Endothelial cell of umbilical vein (primary cell): ENCODE results near the gene ARHGAP10. TPM values are rescaled to one million over a fixed set of nuclear protein-coding genes. Genes with fewer than 3 reads are reported as not detected.

Experiments used
- BruUV-seq: library from RNA; stranded (reverse); fragments of 400-500 nt; replicated peaks from 2 replicates; lab custom pipeline; 2021; lab: Mats Ljungman, UMichigan
- CTCF ChIA-PET: fragments of 300-600, 350-600 bp; sonication (Branson Sonifier 250); formaldehyde crosslinking; loops from one replicate; lab custom pipeline; 2021; ENCODE audit warnings: antibody characterized with exemption, inconsistent platforms; lab: Charles Lee
- POLR2A ChIA-PET: fragments of 300-600, 350-600 bp; sonication (Branson Sonifier 250); formaldehyde crosslinking; loops from one replicate; lab custom pipeline; 2021; ENCODE audit warnings: antibody characterized with exemption, inconsistent platforms; lab: Charles Lee
- DNase-seq: peaks from one replicate; pipeline ENCODE4 v3.0.0-alpha.2; 2011; ENCODE audit warnings: low read depth, low spot score
- FAIRE-seq: peaks from 2 replicates; lab custom pipeline; 2011; peaks lifted over from hg19 to GRCh38; lab: Jason Lieb, UNC
- H2AFZ ChIP-seq: 2 replicates; pipeline ENCODE4 v1.6.0; 2012; ENCODE audit warnings: low read depth, low read length, control low read depth, inconsistent platforms
- H3K27ac ChIP-seq: 2 replicates; pipeline ENCODE4 v1.5.1; 2011; ENCODE audit warnings: low read depth, mild to moderate bottlenecking, control low read depth, low read length, moderate library complexity; ENCODE audit not compliant: insufficient read depth
- H3K27me3 ChIP-seq, 2 experiments: 2 replicates each; pipeline versions ENCODE4 v1.6.0 to v1.6.1; 2011; ENCODE audit warnings: low read length in 2 of 2, mixed read lengths in 1 of 2; ENCODE audit not compliant: control insufficient read depth in 2 of 2, insufficient read depth in 2 of 2
- H3K36me3 ChIP-seq, 2 experiments: 2 replicates in 1 of 2; 3 replicates in 1 of 2; pipeline ENCODE4 v1.5.1; 2011; ENCODE audit warnings: low read length in 2 of 2, mild to moderate bottlenecking in 1 of 2, moderate library complexity in 1 of 2; ENCODE audit not compliant: control insufficient read depth in 2 of 2, insufficient read depth in 2 of 2; ENCODE audit errors: extremely low read depth in 1 of 2
- H3K4me1 ChIP-seq: 3 replicates; pipeline ENCODE4 v1.5.1; 2011; ENCODE audit warnings: mild to moderate bottlenecking, low read length; ENCODE audit not compliant: control insufficient read depth, insufficient read depth; ENCODE audit errors: extremely low read depth
- H3K4me2 ChIP-seq: 2 replicates; pipeline ENCODE4 v1.6.1; 2011; ENCODE audit warnings: low read length, control low read depth, mixed read lengths; ENCODE audit not compliant: insufficient read depth
- H3K4me3 ChIP-seq, 3 experiments: fragments of 200-600 bp in 1 of 3; sonication (generic), shearing (Covaris generic) in 1 of 3; replicated peaks in 1 of 3; 2 replicates each; pipeline ENCODE4 v1.5.1; 2011 to 2016; ENCODE audit warnings: control low read depth in 3 of 3, low read length in 3 of 3, mild to moderate bottlenecking in 2 of 3, inconsistent platforms in 1 of 3, low read depth in 1 of 3, moderate library complexity in 1 of 3; ENCODE audit not compliant: insufficient read depth in 1 of 3
- H3K79me2 ChIP-seq: 2 replicates; pipeline ENCODE4 v1.6.0; 2012; ENCODE audit warnings: low read length, inconsistent platforms; ENCODE audit not compliant: control insufficient read depth, insufficient read depth
- H3K9ac ChIP-seq: replicated peaks from 2 replicates; pipeline ENCODE3; 2011; ENCODE audit warnings: low read length, control low read depth; ENCODE audit not compliant: insufficient read depth; ENCODE audit errors: extremely low read depth
- H3K9me1 ChIP-seq: replicated peaks from 3 replicates; pipeline ENCODE4 v1.6.0; 2011; ENCODE audit warnings: mild to moderate bottlenecking, low read length; ENCODE audit not compliant: control insufficient read depth, insufficient read depth; ENCODE audit errors: extremely low read depth
- H3K9me3 ChIP-seq: replicated peaks from 2 replicates; pipeline ENCODE4 v1.5.1; 2012; ENCODE audit warnings: low read length, inconsistent platforms; ENCODE audit not compliant: control insufficient read depth, insufficient read depth
- H4K20me1 ChIP-seq: replicated peaks from 2 replicates; pipeline ENCODE3; 2011; ENCODE audit warnings: mild to moderate bottlenecking, low read length; ENCODE audit not compliant: control insufficient read depth, insufficient read depth; ENCODE audit errors: extremely low read depth
- CTCF ChIP-seq, 2 donors: IDR thresholded peaks; 1 replicate in 1 of 2; 2 replicates in 1 of 2; pipeline ENCODE4 v1.5.1; 2011; ENCODE audit warnings: low read length in 2 of 2, mild to moderate bottlenecking in 2 of 2, moderate library complexity in 2 of 2, control low read depth in 1 of 2, inconsistent platforms in 1 of 2, low read depth in 1 of 2; ENCODE audit not compliant: insufficient read depth in 1 of 2; ENCODE audit errors: extremely low read depth in 1 of 2
- EZH2 ChIP-seq: IDR thresholded peaks from 2 replicates; pipeline ENCODE4 v1.6.1; 2012; ENCODE audit warnings: borderline replicate concordance, low read depth, mild to moderate bottlenecking, moderate library complexity, low read length, inconsistent platforms; ENCODE audit not compliant: severe bottlenecking
- FOS ChIP-seq: IDR thresholded peaks from 2 replicates; pipeline ENCODE4 v1.6.1; 2011; ENCODE audit warnings: mild to moderate bottlenecking, low read length, moderate library complexity, borderline replicate concordance; ENCODE audit not compliant: insufficient read depth
- GATA2 ChIP-seq: IDR thresholded peaks from 2 replicates; pipeline ENCODE4 v1.7.0; 2011; ENCODE audit warnings: low read depth, mild to moderate bottlenecking, moderate library complexity, mixed read lengths, low read length; ENCODE audit not compliant: insufficient read length, insufficient read depth
- JUN ChIP-seq: IDR thresholded peaks from 2 replicates; pipeline ENCODE4 v1.6.1; 2011; ENCODE audit warnings: borderline replicate concordance, low read depth; ENCODE audit not compliant: insufficient read length, insufficient read depth
- MAX ChIP-seq: IDR thresholded peaks from 2 replicates; pipeline ENCODE4 v1.6.1; 2011; ENCODE audit not compliant: insufficient read depth, insufficient read length
- MYC ChIP-seq: IDR thresholded peaks from one replicate; pipeline ENCODE4 v1.6.1; 2011; ENCODE audit warnings: mild to moderate bottlenecking, low read depth, low read length
- POLR2A ChIP-seq: IDR thresholded peaks from 2 replicates; pipeline ENCODE4 v1.6.1; 2012; ENCODE audit warnings: low read depth, mild to moderate bottlenecking, control low read depth, low read length
- POLR2AphosphoS5 ChIP-seq: IDR thresholded peaks from 2 replicates; pipeline ENCODE4 v1.6.1; 2012; ENCODE audit warnings: low read depth, mild to moderate bottlenecking, control low read depth, low read length, moderate library complexity; ENCODE audit not compliant: insufficient read depth
- dilution Hi-C: fragments of 300-500 bp; cut with MboI; formaldehyde crosslinking; loops from one replicate; pipeline ENCODE4 v1.15.0; 2019; ENCODE audit warnings: low sequenced_read_pairs; ENCODE audit not compliant: extremely low pct_ligation_motif_present
- intact Hi-C: fragments of 100-400 bp; cut with micrococcal nuclease; formaldehyde crosslinking; loops from one replicate; pipeline ENCODE4 v1.10.0; 2022
- polyA plus RNA-seq, 4 experiments: library from polyadenylated mRNA; depleted of rRNA in 3 of 4; stranded (reverse) in 3 of 4; unstranded in 1 of 4; fragments of >200 nt; gene quantifications; 2 replicates each; pipeline versions ENCODE4 v1.2.1 to v1.2.3, GENCODE V29; 2011 to 2012; ENCODE audit warnings: missing spikeins in 1 of 4
- total RNA-seq: library from RNA; stranded (reverse); gene quantifications from 2 replicates; pipeline ENCODE4 v1.2.3, GENCODE V29; 2021

Gene ARHGAP10
- total and polyA plus RNA-seq, 2 donors (not counting 3 experiments of a cell fraction or from before 2014, with no cell fraction given): 20.4 to 36.7 TPM

- DNase-seq: peak; percentile 96
- ChIA-PET POLR2A (no interaction called here), CTCF (interaction anchor here (0.9 to 2.0 kb wide), 5 partner anchors 10 to 429 kb away, joined by 3 to 5 read pairs (median 3); no protein-coding TSS in a partner anchor)
- Histone ChIP-seq H3K36me3 (no peaks in the 10 kb centered on the region), H3K4me3 (no peak overlapping the region), H3K9me3 (no peaks in the 10 kb centered on the region), H3K9me1 (no peaks in the 10 kb centered on the region), H2AFZ (peak overlapping the region; percentile 54), H3K27me3 (no peaks in the 10 kb centered on the region), H3K9ac (peak overlapping the region; percentile 13), H3K4me2 (peak overlapping the region; percentile 53), H3K4me1 (peaks cover 14% of the 10 kb centered on the region), H3K27ac (peak overlapping the region; percentile 64), H4K20me1 (no peaks in the 10 kb centered on the region), H3K79me2 (no peaks in the 10 kb centered on the region)
- TF ChIP-seq JUN (no peak), FOS (no peak), GATA2 (no peak), MYC (no peak), EZH2 (no peak), POLR2A (no peak), MAX (no peak), POLR2AphosphoS5 (no peak), CTCF (IDR thresholded peaks at IDR 0.05; ENCODE audit: extremely low read depth in 1 of 2, insufficient read depth in 1 of 2, low read depth in 1 of 2, low read length in 2 of 2) (no peak)
- intact Hi-C loops (no loop called here), dilution Hi-C loops (no loop called here)
- peak; percentile 81 for FAIRE-seq
- no TSS peak for BruUV-seq
Measured at GRCh38 chr4:148017801-148018200, 285.9 kb downstream of the ARHGAP10 start.
